ENCODE measurements around the gene TPCN2. TPM values are rescaled to one million over a fixed set of nuclear protein-coding genes. Genes with fewer than 3 reads are reported as not detected.
"Not testable (repeated sequence)": the region's sequence is repeated elsewhere in the genome, so short reads cannot be mapped to it uniquely, and the experiment has no call there.

Gene TPCN2
- total and polyA plus RNA-seq, 7 experiments from 2014 or later, result 3.3 to 29.4 (median 21.2) TPM

GRCh38 chr11:69075421-69076128, 26.8 kb downstream of the TPCN2 start:
- DNase-seq, result no peak
- no peak for ATAC-seq
- H3K4me1 ChIP-seq (ENCODE audit: control insufficient read depth in 2 of 2, insufficient read depth in 2 of 2, low read length in 2 of 2), result peaks cover 10 to 12% of the 10 kb centered on the region in 2 donors
- Mint-ChIP-seq H3K9me3 (no peaks in the 10 kb centered on the region), H3K27me3 (no peaks in the 10 kb centered on the region), H3K4me3 (no peak overlapping the region), H3K36me3 (peaks cover 0 to 20% (median 0%) of the 10 kb centered on the region in 5 donors), H3K4me1 (peaks cover 7 to 32% (median 17%) of the 10 kb centered on the region in 7 donors), H3K27ac (peak overlapping the region in 3 of 9 donors; percentile 41 to 82 (median 69))
- H3K27me3 ChIP-seq (ENCODE audit: control insufficient read depth in 2 of 2, insufficient read depth in 2 of 2, low read length in 2 of 2), result no peaks in the 10 kb centered on the region
- H3K4me3 ChIP-seq (ENCODE audit: low read length), result no peak overlapping the region
- intact Hi-C loops (cut with micrococcal nuclease), result no loop called here
- peaks cover 0 to 43% (median 0%) of the 10 kb centered on the region in 3 experiments for H3K36me3 ChIP-seq (ENCODE audit: control insufficient read depth in 2 of 3, insufficient read depth in 3 of 3, low read length in 3 of 3)
- H3K27ac ChIP-seq (ENCODE audit: low read depth, low read length), result no peak overlapping the region
- POLR2A ChIA-PET, result no interaction called here
- H3K9me3 ChIP-seq (ENCODE audit: control insufficient read depth in 2 of 3, low read length in 3 of 3), result no peaks in the 10 kb centered on the region
- CTCF ChIA-PET, result no interaction called here

GRCh38 chr11:69076129-69076791, 27.5 kb downstream of the TPCN2 start:
- peaks cover 0 to 20% (median 0%) of the 10 kb centered on the region in 5 donors for H3K36me3 Mint-ChIP-seq
- H3K9me3 Mint-ChIP-seq, result no peaks in the 10 kb centered on the region
- H3K4me1 Mint-ChIP-seq, result peaks cover 9 to 34% (median 18%) of the 10 kb centered on the region in 7 donors
- DNase-seq, result no peak
- no peak overlapping the region for H3K4me3 ChIP-seq (ENCODE audit: low read length)
- H3K4me1 ChIP-seq (ENCODE audit: control insufficient read depth in 2 of 2, insufficient read depth in 2 of 2, low read length in 2 of 2), result peaks cover 14% of the 10 kb centered on the region in 2 donors
- H3K4me3 Mint-ChIP-seq, result no peak overlapping the region
- ChIA-PET CTCF (no interaction called here), POLR2A (no interaction called here)
- peaks cover 0 to 40% (median 0%) of the 10 kb centered on the region in 3 experiments for H3K36me3 ChIP-seq (ENCODE audit: control insufficient read depth in 2 of 3, insufficient read depth in 3 of 3, low read length in 3 of 3)
- intact Hi-C loops (cut with micrococcal nuclease), result no loop called here
- peak overlapping the region in 3 of 9 donors; percentile 41 to 82 (median 69) for H3K27ac Mint-ChIP-seq
- ATAC-seq, result no peak
- no peaks in the 10 kb centered on the region for H3K27me3 ChIP-seq (ENCODE audit: control insufficient read depth in 2 of 2, insufficient read depth in 2 of 2, low read length in 2 of 2)
- H3K27me3 Mint-ChIP-seq, result no peaks in the 10 kb centered on the region
- H3K27ac ChIP-seq (ENCODE audit: low read depth, low read length), result no peak overlapping the region
- H3K9me3 ChIP-seq (ENCODE audit: control insufficient read depth in 2 of 3, low read length in 3 of 3), result no peaks in the 10 kb centered on the region

- Mint-ChIP-seq H3K4me1 (peaks cover 9 to 36% (median 20%) of the 10 kb centered on the region in 7 donors), H3K36me3 (peaks cover 0 to 22% (median 1%) of the 10 kb centered on the region in 5 donors)
- H3K27me3 Mint-ChIP-seq; DNase-seq; ATAC-seq; CTCF ChIA-PET; H3K4me3 ChIP-seq (ENCODE audit: low read length); H3K9me3 Mint-ChIP-seq; intact Hi-C loops (cut with micrococcal nuclease); H3K27me3 ChIP-seq (ENCODE audit: control insufficient read depth in 2 of 2, insufficient read depth in 2 of 2, low read length in 2 of 2); POLR2A ChIA-PET; H3K27ac Mint-ChIP-seq; H3K9me3 ChIP-seq (ENCODE audit: control insufficient read depth in 2 of 3, low read length in 3 of 3); H3K4me3 Mint-ChIP-seq; H3K27ac ChIP-seq (ENCODE audit: low read depth, low read length): not testable (repeated sequence)
- Histone ChIP-seq H3K36me3 (ENCODE audit: control insufficient read depth in 2 of 3, insufficient read depth in 3 of 3, low read length in 3 of 3) (peaks cover 0 to 32% (median 0%) of the 10 kb centered on the region in 3 experiments), H3K4me1 (ENCODE audit: control insufficient read depth in 2 of 2, insufficient read depth in 2 of 2, low read length in 2 of 2) (peaks cover 14% of the 10 kb centered on the region in 2 donors)
These were observed 28.2 kb downstream of the TPCN2 start for GRCh38 chr11:69076977-69077376.

DNA sequence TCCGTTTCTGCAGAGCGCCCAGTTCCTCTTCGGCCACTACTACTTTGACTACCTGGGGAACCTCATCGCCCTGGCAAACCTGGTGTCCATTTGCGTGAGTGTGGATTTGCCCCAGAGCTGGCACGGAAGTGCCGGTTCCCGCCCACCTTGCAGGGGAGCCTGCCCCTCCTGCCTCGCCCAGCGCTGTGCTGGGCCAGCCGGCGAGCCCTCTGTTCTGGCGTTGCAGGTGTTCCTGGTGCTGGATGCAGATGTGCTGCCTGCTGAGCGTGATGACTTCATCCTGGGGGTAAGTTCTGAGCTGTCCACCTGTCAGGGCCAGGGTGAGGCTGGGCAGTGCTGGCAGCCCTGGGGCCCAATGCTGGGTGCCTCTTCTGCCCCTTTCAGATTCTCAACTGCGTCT, 29.8 kb downstream of the TPCN2 start:
- peaks cover 0 to 19% (median 0%) of the 10 kb centered on the region in 3 experiments for H3K36me3 ChIP-seq (ENCODE audit: control insufficient read depth in 2 of 3, insufficient read depth in 3 of 3, low read length in 3 of 3)
- no peak overlapping the region for H3K27ac ChIP-seq (ENCODE audit: low read depth, low read length)
- Mint-ChIP-seq H3K4me3 (peak overlapping the region in 1 of 10 donors; percentile 53), H3K36me3 (peaks cover 0 to 22% (median 5%) of the 10 kb centered on the region in 5 donors), H3K27ac (no peak overlapping the region), H3K4me1 (peaks cover 9 to 39% (median 23%) of the 10 kb centered on the region in 7 donors), H3K9me3 (no peaks in the 10 kb centered on the region), H3K27me3 (no peaks in the 10 kb centered on the region)
- H3K4me3 ChIP-seq (ENCODE audit: low read length), result no peak overlapping the region
- DNase-seq, result no peak
- CTCF ChIA-PET, result no interaction called here
- intact Hi-C loops (cut with micrococcal nuclease), result no loop called here
- POLR2A ChIA-PET, result no interaction called here
- H3K9me3 ChIP-seq (ENCODE audit: control insufficient read depth in 2 of 3, low read length in 3 of 3), result no peaks in the 10 kb centered on the region
- no peak for ATAC-seq
- peaks cover 14% of the 10 kb centered on the region in 2 donors for H3K4me1 ChIP-seq (ENCODE audit: control insufficient read depth in 2 of 2, insufficient read depth in 2 of 2, low read length in 2 of 2)
- H3K27me3 ChIP-seq (ENCODE audit: control insufficient read depth in 2 of 2, insufficient read depth in 2 of 2, low read length in 2 of 2), result no peaks in the 10 kb centered on the region

DNA sequence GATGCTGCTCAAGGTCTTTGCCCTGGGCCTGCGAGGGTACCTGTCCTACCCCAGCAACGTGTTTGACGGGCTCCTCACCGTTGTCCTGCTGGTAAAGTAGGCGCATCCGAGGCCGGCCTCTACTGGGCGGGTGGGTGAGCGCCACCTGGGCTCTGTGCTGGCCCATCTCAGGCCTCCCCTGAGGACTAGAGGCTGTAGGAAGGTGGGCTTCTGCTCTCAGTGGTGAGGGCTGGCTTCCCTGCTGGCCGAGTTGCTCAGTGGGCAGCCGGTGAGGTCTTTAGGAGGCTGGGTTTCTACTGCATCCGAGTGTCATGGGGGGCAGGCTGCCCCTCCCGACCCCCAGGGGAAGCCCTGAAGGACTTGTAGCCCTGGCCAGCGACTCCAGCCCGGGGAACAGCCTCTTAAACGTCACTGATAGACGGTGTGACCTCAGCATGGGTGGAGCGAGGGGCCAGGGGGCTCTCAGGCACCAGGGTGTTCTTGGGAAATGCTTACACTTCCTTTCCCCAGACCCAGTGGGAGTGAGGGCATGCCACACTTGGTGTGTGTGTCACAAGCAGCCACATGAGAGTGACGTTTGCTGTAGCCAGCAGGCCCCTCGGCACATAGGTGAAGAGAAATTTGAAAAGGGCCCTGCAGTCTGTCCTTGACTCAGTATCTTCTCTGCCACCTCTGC, 30.3 kb downstream of the TPCN2 start:
- ATAC-seq (peak; percentile 74), DNase-seq (no peak)
- CTCF ChIA-PET, result interaction anchor here (0.8 kb wide), 1 partner anchor 10 kb away, joined by 3 read pairs; no protein-coding TSS in a partner anchor
- Mint-ChIP-seq H3K9me3 (no peaks in the 10 kb centered on the region), H3K4me3 (no peak overlapping the region), H3K27me3 (no peaks in the 10 kb centered on the region), H3K36me3 (peaks cover 0 to 18% (median 5%) of the 10 kb centered on the region in 5 donors), H3K4me1 (peaks cover 9 to 38% (median 23%) of the 10 kb centered on the region in 7 donors), H3K27ac (peak overlapping the region in 3 of 9 donors; percentile 2 to 32 (median 19))
- no peak overlapping the region for H3K4me3 ChIP-seq (ENCODE audit: low read length)
- H3K36me3 ChIP-seq (ENCODE audit: control insufficient read depth in 2 of 3, insufficient read depth in 3 of 3, low read length in 3 of 3), result peaks cover 0 to 19% (median 0%) of the 10 kb centered on the region in 3 experiments
- peaks cover 14% of the 10 kb centered on the region in 2 donors for H3K4me1 ChIP-seq (ENCODE audit: control insufficient read depth in 2 of 2, insufficient read depth in 2 of 2, low read length in 2 of 2)
- intact Hi-C loops (cut with micrococcal nuclease), result no loop called here
- POLR2A ChIA-PET, result no interaction called here
- no peaks in the 10 kb centered on the region for H3K9me3 ChIP-seq (ENCODE audit: control insufficient read depth in 2 of 3, low read length in 3 of 3)
- H3K27me3 ChIP-seq (ENCODE audit: control insufficient read depth in 2 of 2, insufficient read depth in 2 of 2, low read length in 2 of 2), result no peaks in the 10 kb centered on the region
- H3K27ac ChIP-seq (ENCODE audit: low read depth, low read length), result no peak overlapping the region

GRCh38 chr11:69079661-69080256, 31.0 kb downstream of the TPCN2 start:
- Mint-ChIP-seq H3K27me3 (no peaks in the 10 kb centered on the region), H3K36me3 (peaks cover 0 to 18% (median 5%) of the 10 kb centered on the region in 5 donors), H3K4me3 (peak overlapping the region in 1 of 10 donors; percentile 52), H3K9me3 (no peaks in the 10 kb centered on the region), H3K4me1 (peaks cover 9 to 32% (median 23%) of the 10 kb centered on the region in 7 donors), H3K27ac (peak overlapping the region in 5 of 9 donors; percentile 19 to 76 (median 32))
- DNase-seq (no peak), ATAC-seq (peak; percentile 25)
- peaks cover 0 to 19% (median 0%) of the 10 kb centered on the region in 3 experiments for H3K36me3 ChIP-seq (ENCODE audit: control insufficient read depth in 2 of 3, insufficient read depth in 3 of 3, low read length in 3 of 3)
- H3K27me3 ChIP-seq (ENCODE audit: control insufficient read depth in 2 of 2, insufficient read depth in 2 of 2, low read length in 2 of 2), result no peaks in the 10 kb centered on the region
- ChIA-PET CTCF (interaction anchor here (0.8 kb wide), 1 partner anchor 10 kb away, joined by 3 read pairs; no protein-coding TSS in a partner anchor), POLR2A (no interaction called here)
- H3K4me1 ChIP-seq (ENCODE audit: control insufficient read depth in 2 of 2, insufficient read depth in 2 of 2, low read length in 2 of 2), result peaks cover 14% of the 10 kb centered on the region in 2 donors
- peak overlapping the region; percentile 1 for H3K27ac ChIP-seq (ENCODE audit: low read depth, low read length)
- H3K4me3 ChIP-seq (ENCODE audit: low read length), result no peak overlapping the region
- H3K9me3 ChIP-seq (ENCODE audit: control insufficient read depth in 2 of 3, low read length in 3 of 3), result no peaks in the 10 kb centered on the region
- intact Hi-C loops (cut with micrococcal nuclease), result no loop called here

Data from naive thymus-derived CD4-positive, alpha-beta T cell (primary cell).